ENCODE measurements around the gene TERB2.
"Not testable (repeated sequence)": the region's sequence is repeated elsewhere in the genome, so short reads cannot be mapped to it uniquely, and the experiment has no call there.

GRCh38 chr15:44986346-44987055 is 30.0 kb downstream of the TERB2 start:
- TF ChIP-seq POLR2AphosphoS5 (IDR thresholded peaks at IDR 0.05; ENCODE audit: low read depth, low read length); EZH2 (IDR thresholded peaks at IDR 0.05); CTCF (IDR thresholded peaks at IDR 0.05 in 2 of 3, conservative IDR thresholded peaks at IDR 0.05 in 1 of 3; ENCODE audit: borderline replicate concordance in 1 of 3, insufficient read depth in 1 of 3, low read depth in 2 of 3, low read length in 2 of 3); REST (IDR thresholded peaks at IDR 0.05; ENCODE audit: low read depth); ELF1 (IDR thresholded peaks at IDR 0.05; ENCODE audit: borderline replicate concordance, low read depth); JUND (IDR thresholded peaks at IDR 0.05); RAD21 (IDR thresholded peaks at IDR 0.05; ENCODE audit: low read depth); POLR2A (IDR thresholded peaks at IDR 0.05; ENCODE audit: borderline replicate concordance, extremely low read depth, insufficient read depth, insufficient read length); EZH2phosphoT487 (IDR thresholded peaks at IDR 0.05; ENCODE audit: borderline replicate concordance); FOSL1 (IDR thresholded peaks at IDR 0.05; ENCODE audit: low read depth); EGR1 (IDR thresholded peaks at IDR 0.05; ENCODE audit: low read depth); ZNF274 (IDR thresholded peaks at IDR 0.05; ENCODE audit: low read depth, low read length): not testable (repeated sequence)
